ENCODE results near the gene GAREM1. TPM values are rescaled to one million over a fixed set of nuclear protein-coding genes. Genes with fewer than 3 reads are reported as not detected.
"Not testable (repeated sequence)": the region's sequence is repeated elsewhere in the genome, so short reads cannot be mapped to it uniquely, and the experiment has no call there.

Gene GAREM1
- polyA plus RNA-seq, 1 of the 3 experiments (the other 2 are of a cell fraction), result 2.8 TPM

GRCh38 chr18:32341112-32341511 is 129.6 kb downstream of the GAREM1 start:
- POLR2A ChIA-PET; H4K20me1 ChIP-seq (ENCODE audit: insufficient read depth); H3K9ac ChIP-seq; H3K27ac ChIP-seq (ENCODE audit: low read depth in 2 of 2, low read length in 1 of 2); H3K4me1 ChIP-seq (ENCODE audit: control insufficient read depth in 1 of 2, insufficient read depth in 2 of 2, low read depth in 1 of 2, low read length in 1 of 2); H2AFZ ChIP-seq (ENCODE audit: low read depth); DNase-seq; H3K27me3 ChIP-seq (ENCODE audit: insufficient read depth); H3K9me3 ChIP-seq; H3F3A ChIP-seq (replicated peaks; ENCODE audit: insufficient read depth); CTCF ChIA-PET; H3K36me3 ChIP-seq (replicated peaks in 1 of 2; ENCODE audit: control insufficient read depth in 1 of 2, insufficient read depth in 2 of 2, low read length in 1 of 2); H3K4me2 ChIP-seq; H3K9me2 ChIP-seq; H3K4me3 ChIP-seq (ENCODE audit: low read depth in 2 of 2, low read length in 1 of 2); H3K79me2 ChIP-seq (ENCODE audit: insufficient read depth): not testable (repeated sequence)
- 92% methylated on average over 3 of the region's 3 CpGs for WGBS (ENCODE audit: low lambda C conversion rate)

GRCh38 chr18:32339045-32339444 is 131.6 kb downstream of the GAREM1 start:
- Histone ChIP-seq H3K9me2 (no peaks in the 10 kb centered on the region), H2AFZ (ENCODE audit: low read depth) (no peak overlapping the region), H4K20me1 (ENCODE audit: insufficient read depth) (no peaks in the 10 kb centered on the region), H3K9ac (no peak overlapping the region), H3F3A (replicated peaks; ENCODE audit: insufficient read depth) (no peaks in the 10 kb centered on the region), H3K36me3 (replicated peaks in 1 of 2; ENCODE audit: control insufficient read depth in 1 of 2, insufficient read depth in 2 of 2, low read length in 1 of 2) (no peaks in the 10 kb centered on the region), H3K4me3 (ENCODE audit: low read depth in 2 of 2, low read length in 1 of 2) (no peak overlapping the region), H3K27ac (ENCODE audit: low read depth in 2 of 2, low read length in 1 of 2) (no peak overlapping the region), H3K4me2 (no peak overlapping the region), H3K27me3 (ENCODE audit: insufficient read depth) (no peaks in the 10 kb centered on the region), H3K9me3 (no peaks in the 10 kb centered on the region), H3K79me2 (ENCODE audit: insufficient read depth) (no peaks in the 10 kb centered on the region), H3K4me1 (ENCODE audit: control insufficient read depth in 1 of 2, insufficient read depth in 2 of 2, low read depth in 1 of 2, low read length in 1 of 2) (no peaks in the 10 kb centered on the region; a peak in 2 of 4 replicates)
- CTCF ChIA-PET, result interaction anchor here (0.7 to 1.7 kb wide), 2 partner anchors 10 to 17 kb away, joined by 3 to 4 read pairs; no protein-coding TSS in a partner anchor
- TF ChIP-seq GABPA (IDR thresholded peaks at IDR 0.05; ENCODE audit: low read depth) (no peak), NRF1 (IDR thresholded peaks at IDR 0.05; ENCODE audit: low read depth, low read length) (no peak), ELF1 (IDR thresholded peaks at IDR 0.05) (no peak)
- WGBS (ENCODE audit: low lambda C conversion rate), result 100% methylated on average over 2 of the region's 2 CpGs
- no peak for DNase-seq
- POLR2A ChIA-PET, result no interaction called here

- no peaks in the 10 kb centered on the region for H3K27me3 ChIP-seq (ENCODE audit: insufficient read depth)
- CTCF ChIA-PET, result interaction anchor here (0.7 to 1.7 kb wide), 2 partner anchors 9 to 132 kb away, joined by 4 read pairs; no protein-coding TSS in a partner anchor
- no peaks in the 10 kb centered on the region for H3F3A ChIP-seq (replicated peaks; ENCODE audit: insufficient read depth)
- H3K9ac ChIP-seq, result no peak overlapping the region
- no peaks in the 10 kb centered on the region for H4K20me1 ChIP-seq (ENCODE audit: insufficient read depth)
- no peak for DNase-seq
- H3K27ac ChIP-seq (ENCODE audit: low read depth in 2 of 2, low read length in 1 of 2), result no peak overlapping the region
- H2AFZ ChIP-seq (ENCODE audit: low read depth), result no peak overlapping the region
- POLR2A ChIA-PET, result no interaction called here
- no peak overlapping the region for H3K4me3 ChIP-seq (ENCODE audit: low read depth in 2 of 2, low read length in 1 of 2)
- no peak overlapping the region for H3K4me2 ChIP-seq
- 94% methylated on average over 8 of the region's 8 CpGs for WGBS (ENCODE audit: low lambda C conversion rate)
- H3K9me3 ChIP-seq, result no peaks in the 10 kb centered on the region
- no peaks in the 10 kb centered on the region for H3K79me2 ChIP-seq (ENCODE audit: insufficient read depth)
- no peaks in the 10 kb centered on the region for H3K36me3 ChIP-seq (replicated peaks in 1 of 2; ENCODE audit: control insufficient read depth in 1 of 2, insufficient read depth in 2 of 2, low read length in 1 of 2)
- H3K9me2 ChIP-seq, result no peaks in the 10 kb centered on the region
- H3K4me1 ChIP-seq (ENCODE audit: control insufficient read depth in 1 of 2, insufficient read depth in 2 of 2, low read depth in 1 of 2, low read length in 1 of 2), result no peaks in the 10 kb centered on the region; a peak in 1 of 4 replicates
- TF ChIP-seq PBX3 (IDR thresholded peaks at IDR 0.05), result no peak
- no peak for TF ChIP-seq FOXM1 (IDR thresholded peaks at IDR 0.05; ENCODE audit: low read depth)
- TF ChIP-seq RFX5 (IDR thresholded peaks at IDR 0.05; ENCODE audit: low read length), result no peak
- TF ChIP-seq TCF12 (IDR thresholded peaks at IDR 0.05), result no peak
- no peak for TF ChIP-seq REST (IDR thresholded peaks at IDR 0.05; ENCODE audit: low read depth, low read length)
- TF ChIP-seq FOSL2 (IDR thresholded peaks at IDR 0.05; ENCODE audit: borderline replicate concordance, low read depth), result no peak
- TF ChIP-seq SMC3 (IDR thresholded peaks at IDR 0.05; ENCODE audit: low read depth, low read length), result no peak
- TF ChIP-seq CHD2 (IDR thresholded peaks at IDR 0.05; ENCODE audit: low read length, partially characterized antibody), result no peak
- TF ChIP-seq ZBTB33 (IDR thresholded peaks at IDR 0.05; ENCODE audit: borderline replicate concordance, low read depth), result no peak
- TF ChIP-seq IRF3 (IDR thresholded peaks at IDR 0.05; ENCODE audit: low read depth, low read length), result no peak
- no peak for TF ChIP-seq FOXJ3 (CRISPR knock-in tag; IDR thresholded peaks at IDR 0.05)
These were observed 132.9 kb downstream of the GAREM1 start for GRCh38 chr18:32337821-32338220.
